Mucosa of stomach (tissue), 1 donor: ENCODE data around the gene PWP2.
"Not testable (repeated sequence)": the region's sequence is repeated elsewhere in the genome, so short reads cannot be mapped to it uniquely, and the experiment has no call there.

Source experiments
- H3K27me3 ChIP-seq: one replicate; pipeline ENCODE4 v1.7.0; 2013; ENCODE audit warnings: mild to moderate bottlenecking, low read length; ENCODE audit not compliant: control insufficient read depth, insufficient read depth
- H3K36me3 ChIP-seq: one replicate; pipeline ENCODE4 v1.7.0; 2013; ENCODE audit warnings: low read length; ENCODE audit not compliant: control insufficient read depth, insufficient read depth
- H3K4me1 ChIP-seq: one replicate; pipeline ENCODE4 v1.7.0; 2013; ENCODE audit warnings: mild to moderate bottlenecking, low read length; ENCODE audit not compliant: control insufficient read depth, insufficient read depth
- H3K4me3 ChIP-seq: one replicate; pipeline ENCODE4 v1.7.0; 2013; ENCODE audit warnings: low read length
- H3K9ac ChIP-seq: one replicate; pipeline ENCODE4 v1.7.0; 2013; ENCODE audit warnings: mild to moderate bottlenecking, low read length, moderate library complexity
- H3K9me3 ChIP-seq: one replicate; pipeline ENCODE4 v1.7.0; 2013; ENCODE audit warnings: mild to moderate bottlenecking, low read length, moderate library complexity; ENCODE audit not compliant: control insufficient read depth
- donor health status: Pancreatic carcinoma.

The PWP2 gene

DNA sequence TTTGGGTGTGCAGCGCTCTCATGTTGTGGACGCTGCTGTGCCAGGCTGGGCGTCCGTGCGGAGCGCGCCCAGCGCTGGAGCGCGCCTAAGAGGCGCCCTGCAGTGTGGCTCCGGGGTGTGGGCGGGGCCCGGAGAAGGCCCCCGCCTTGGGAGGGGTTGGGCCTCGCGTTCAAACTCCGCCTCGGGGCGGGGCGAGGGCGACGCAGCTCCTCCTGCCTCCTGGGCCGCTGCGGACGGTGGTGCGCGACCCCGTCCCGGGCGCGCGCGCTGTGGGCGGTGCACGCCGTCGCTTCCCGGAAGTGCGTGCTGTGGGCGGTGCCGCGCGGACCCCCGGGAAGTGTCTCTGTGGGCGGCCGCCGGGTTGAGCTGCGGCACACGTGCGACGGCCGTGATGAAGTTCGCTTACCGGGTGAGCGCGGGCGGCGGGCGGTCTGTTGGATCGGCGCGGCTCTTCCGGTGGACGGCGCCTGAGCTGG lies at the start of gene PWP2:
TSS of gene PWP2 (plus strand) at position 374 of the 476 bp plus-strand sequence. CDS start at position 392, 18 bp downstream.
- not testable (repeated sequence) for H3K4me1 ChIP-seq, H3K36me3 ChIP-seq, H3K27me3 ChIP-seq, H3K4me3 ChIP-seq, H3K9me3 ChIP-seq, H3K9ac ChIP-seq

DNA sequence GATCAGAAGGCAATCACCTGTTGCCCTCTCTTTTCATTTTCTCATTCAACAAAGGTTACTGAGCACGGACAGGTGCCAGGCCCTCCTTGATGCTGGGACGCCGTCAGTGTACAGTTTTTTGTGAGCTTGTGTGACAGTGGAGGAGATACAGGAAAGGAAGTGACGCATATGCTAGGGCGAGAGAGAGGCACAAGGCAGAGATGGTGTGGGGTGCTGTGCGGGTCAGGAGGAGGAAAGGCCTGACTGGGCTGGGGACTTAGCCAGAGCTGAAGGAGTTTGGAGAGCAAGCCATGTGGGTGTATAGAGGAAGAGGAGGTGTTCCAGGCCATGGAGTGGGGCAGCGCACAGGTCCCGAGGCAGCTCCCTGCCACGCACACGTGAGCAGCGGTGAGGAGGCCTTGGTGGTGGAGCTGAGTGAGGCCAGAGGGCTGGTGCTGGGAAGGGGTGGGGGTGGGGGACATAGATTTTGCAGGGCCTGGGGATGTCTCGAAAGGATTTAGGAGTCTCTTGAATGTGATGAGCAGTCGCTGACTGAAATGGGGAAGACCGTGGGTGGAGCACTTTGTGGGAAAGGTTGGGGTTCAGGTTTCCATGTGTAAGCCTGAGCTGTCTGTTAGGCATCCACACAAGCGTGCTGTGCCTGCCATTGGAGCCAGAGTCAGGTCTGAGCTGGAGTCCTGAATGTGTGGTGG lies 49.1 kb upstream of the PWP2 start:
- Histone ChIP-seq H3K9ac (no peak overlapping the region), H3K36me3 (peaks cover 10% of the 10 kb centered on the region), H3K4me1 (no peaks in the 10 kb centered on the region), H3K27me3 (no peaks in the 10 kb centered on the region), H3K4me3 (no peak overlapping the region), H3K9me3 (no peaks in the 10 kb centered on the region)

DNA sequence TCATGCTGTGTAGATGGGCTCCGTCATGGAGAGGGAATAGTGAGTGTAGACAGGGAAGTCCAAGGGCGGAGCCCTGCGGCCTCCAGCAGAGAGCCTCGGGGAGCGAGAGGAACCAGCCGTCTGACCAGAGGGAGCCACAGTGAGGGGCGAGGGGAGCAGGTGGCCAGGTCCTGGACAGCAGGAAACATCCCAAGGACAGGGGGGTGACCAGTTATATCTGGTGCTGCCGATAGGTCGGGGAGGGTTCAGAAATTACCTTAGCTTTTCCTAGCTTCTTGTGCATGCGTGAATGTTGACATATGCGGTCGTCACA lies 48.6 kb upstream of the PWP2 start:
- Histone ChIP-seq H3K9me3 (no peaks in the 10 kb centered on the region), H3K27me3 (no peaks in the 10 kb centered on the region), H3K36me3 (peaks cover 15% of the 10 kb centered on the region), H3K9ac (no peak overlapping the region), H3K4me1 (no peaks in the 10 kb centered on the region), H3K4me3 (no peak overlapping the region)

DNA sequence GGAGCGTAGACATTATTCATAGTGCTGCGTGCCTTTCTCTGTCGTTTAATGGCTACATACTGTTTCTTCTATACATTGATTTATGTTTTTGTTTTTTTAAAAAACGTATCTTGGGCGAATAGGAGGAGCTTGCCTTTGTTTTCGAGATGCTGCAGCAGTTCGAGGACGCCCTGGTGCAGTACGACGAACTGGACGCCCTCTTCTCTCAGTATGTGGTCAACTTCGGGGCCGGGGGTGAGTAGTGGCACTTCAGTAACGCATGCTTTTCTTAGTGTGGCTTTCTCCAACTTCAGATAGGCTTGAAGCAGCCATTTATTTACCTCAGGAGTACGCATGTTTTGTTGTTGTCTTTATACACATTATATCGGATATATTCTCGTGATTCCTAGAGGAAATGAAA lies 48.2 kb upstream of the PWP2 start:
- no peaks in the 10 kb centered on the region for H3K4me1 ChIP-seq
- H3K9ac ChIP-seq = no peak overlapping the region
- H3K27me3 ChIP-seq = no peaks in the 10 kb centered on the region
- H3K4me3 ChIP-seq = no peak overlapping the region
- H3K36me3 ChIP-seq = peaks cover 19% of the 10 kb centered on the region
- no peaks in the 10 kb centered on the region for H3K9me3 ChIP-seq

DNA sequence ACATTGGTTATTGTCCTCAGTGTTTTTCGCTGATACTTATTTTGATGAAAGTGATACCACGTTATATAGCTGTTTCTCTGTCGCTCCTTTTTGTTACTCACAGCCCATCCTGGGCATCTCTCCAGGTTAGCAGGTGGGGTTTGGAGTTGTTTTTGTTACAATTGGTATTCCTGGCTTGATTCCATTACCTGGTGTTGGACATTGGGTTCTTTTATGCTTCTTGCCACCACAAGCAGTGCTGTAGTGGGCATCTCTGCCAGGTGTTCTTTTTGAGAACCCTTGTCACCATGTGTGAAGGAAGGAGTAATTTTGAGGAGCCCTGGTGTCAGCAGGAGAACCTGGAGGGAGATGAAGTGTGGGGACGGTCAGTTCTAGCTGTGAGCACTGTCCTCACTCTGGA lies 47.5 kb upstream of the PWP2 start:
- Histone ChIP-seq H3K36me3 (peaks cover 22% of the 10 kb centered on the region), H3K4me1 (no peaks in the 10 kb centered on the region), H3K9me3 (no peaks in the 10 kb centered on the region), H3K9ac (no peak overlapping the region), H3K27me3 (no peaks in the 10 kb centered on the region), H3K4me3 (no peak overlapping the region)

DNA sequence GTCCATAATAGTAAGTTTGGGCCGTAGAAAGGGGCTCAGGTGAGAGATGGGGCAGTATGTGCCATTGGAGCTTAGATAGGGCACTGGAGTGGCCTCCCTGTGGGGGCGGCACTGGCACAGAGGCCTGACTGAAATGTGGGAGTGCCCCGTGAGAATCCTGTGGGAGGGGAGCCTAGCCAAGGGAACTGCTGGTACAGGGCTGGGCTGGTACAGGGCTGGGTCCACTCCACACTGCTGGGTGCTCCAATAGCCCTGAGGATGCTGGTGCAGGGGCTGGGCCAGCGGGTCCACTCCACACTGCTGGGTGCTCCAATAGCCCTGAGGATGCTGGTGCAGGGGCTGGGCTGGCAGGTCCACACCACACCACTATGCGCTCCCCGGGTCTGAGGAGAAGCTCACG lies 44.8 kb upstream of the PWP2 start:
- Histone ChIP-seq H3K4me1 (peaks cover 5% of the 10 kb centered on the region), H3K9ac (no peak overlapping the region), H3K9me3 (no peaks in the 10 kb centered on the region), H3K27me3 (no peaks in the 10 kb centered on the region), H3K4me3 (no peak overlapping the region), H3K36me3 (peaks cover 29% of the 10 kb centered on the region)

DNA sequence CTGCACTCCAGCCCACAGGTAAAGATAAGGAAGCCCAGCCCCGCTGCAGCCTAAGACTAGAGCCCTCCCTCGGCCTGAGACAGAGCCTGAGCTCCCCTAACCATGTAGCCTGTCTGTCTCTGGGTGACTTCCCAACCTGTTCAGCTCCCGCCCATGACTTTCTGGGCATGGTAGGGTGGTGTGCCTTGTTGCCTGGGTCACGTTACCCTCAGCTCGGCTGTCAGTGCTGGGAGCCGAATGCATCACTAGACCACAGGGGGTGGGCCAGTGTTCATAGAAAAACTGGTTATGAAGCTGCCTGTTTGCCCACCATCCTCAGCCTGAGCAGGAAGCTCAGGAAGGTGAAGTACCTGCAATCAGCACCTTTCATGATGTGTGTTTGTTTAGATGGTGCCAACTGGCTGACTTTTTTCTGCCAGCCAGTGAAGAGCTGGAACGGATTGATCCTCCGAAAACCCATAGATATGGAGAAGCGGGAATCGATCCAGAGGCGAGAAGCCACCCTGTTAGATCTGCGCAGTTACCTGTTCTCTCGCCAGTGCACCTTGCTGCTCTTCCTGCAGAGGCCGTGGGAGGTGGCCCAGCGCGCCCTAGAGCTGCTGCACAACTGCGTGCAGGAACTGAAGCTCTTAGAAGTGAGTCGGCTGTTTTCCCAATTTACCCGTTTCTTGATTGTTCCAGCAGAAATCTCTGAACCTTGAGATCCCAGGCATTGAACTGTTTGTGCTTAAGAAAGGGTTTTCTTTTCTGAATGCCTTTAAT lies 43.9 kb upstream of the PWP2 start:
- H3K9ac ChIP-seq = no peak overlapping the region
- H3K36me3 ChIP-seq = peaks cover 26% of the 10 kb centered on the region
- H3K27me3 ChIP-seq = no peaks in the 10 kb centered on the region
- H3K9me3 ChIP-seq = no peaks in the 10 kb centered on the region
- H3K4me3 ChIP-seq = no peak overlapping the region
- H3K4me1 ChIP-seq = peaks cover 5% of the 10 kb centered on the region

DNA sequence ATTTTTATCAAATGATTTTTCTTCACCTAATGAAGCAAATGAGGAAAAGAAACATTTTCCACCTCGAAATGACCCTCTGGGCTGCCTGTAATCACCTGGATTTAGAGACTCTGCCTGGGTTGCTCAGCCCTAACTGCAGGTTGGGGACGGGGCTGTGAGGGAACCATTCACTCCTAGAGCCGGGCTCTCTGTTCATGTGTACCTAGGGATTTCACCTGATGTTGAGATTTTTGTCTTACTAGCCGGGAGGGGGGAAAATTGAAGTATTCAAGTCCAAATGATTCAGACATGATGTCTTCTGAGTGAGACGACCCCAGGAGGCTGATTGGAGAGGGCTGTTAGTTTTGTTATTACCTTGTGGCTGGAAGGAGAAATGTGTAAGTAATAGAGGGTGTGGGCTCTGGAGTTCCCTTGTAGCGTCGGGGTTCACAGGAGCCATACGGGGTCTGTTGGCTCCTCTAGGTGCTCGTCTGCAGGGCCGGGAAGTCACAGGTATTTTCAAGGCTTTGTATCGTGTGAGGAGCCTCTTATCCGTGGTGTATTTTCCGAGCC lies 42.3 kb upstream of the PWP2 start:
- no peak overlapping the region for H3K9ac ChIP-seq
- H3K4me3 ChIP-seq = no peak overlapping the region
- peaks cover 26% of the 10 kb centered on the region for H3K36me3 ChIP-seq
- H3K9me3 ChIP-seq = no peaks in the 10 kb centered on the region
- no peaks in the 10 kb centered on the region for H3K27me3 ChIP-seq
- H3K4me1 ChIP-seq = peaks cover 5% of the 10 kb centered on the region

DNA sequence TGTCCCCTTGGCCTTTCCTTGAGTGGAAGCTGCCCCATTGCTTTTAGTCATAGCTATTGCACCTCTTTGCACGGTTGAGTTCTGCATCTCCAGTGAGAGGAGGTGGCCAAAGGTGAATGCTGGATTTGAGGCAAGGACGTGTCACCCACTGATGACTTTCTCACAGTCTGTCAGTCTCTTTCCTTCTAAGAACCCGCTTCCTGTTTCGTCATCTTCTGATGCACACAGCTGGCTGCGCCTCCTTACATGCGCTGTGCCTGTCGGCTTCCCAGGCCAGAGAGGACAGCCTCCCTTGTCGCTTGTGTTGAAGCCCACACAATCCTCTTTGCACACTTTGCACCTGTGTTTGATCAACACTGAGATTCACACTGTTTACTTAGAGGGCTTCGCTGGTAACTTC lies 41.8 kb upstream of the PWP2 start:
- Histone ChIP-seq H3K9ac (no peak overlapping the region), H3K4me3 (no peak overlapping the region)

DNA sequence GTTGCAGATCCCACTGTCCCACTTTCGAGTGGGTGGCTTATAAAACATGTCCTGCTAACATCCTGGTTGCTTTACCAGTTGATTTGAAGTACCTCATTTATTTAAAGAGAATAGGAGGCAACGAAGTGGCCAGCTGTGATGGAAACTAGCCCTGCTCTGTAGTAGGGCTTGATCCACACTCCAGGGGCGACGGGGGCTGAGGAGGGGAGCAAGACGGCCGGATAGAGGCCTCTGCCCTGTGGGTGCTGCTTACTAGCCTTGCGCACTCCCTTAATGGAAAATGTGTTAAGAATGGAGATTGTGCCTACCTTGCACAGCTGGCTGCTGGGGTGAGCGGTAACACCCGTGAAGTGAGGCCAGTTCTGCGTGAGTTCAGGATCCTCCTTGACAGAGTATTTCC lies 41.1 kb upstream of the PWP2 start:
- H3K27me3 ChIP-seq = no peaks in the 10 kb centered on the region
- peaks cover 5% of the 10 kb centered on the region for H3K4me1 ChIP-seq
- H3K9ac ChIP-seq = no peak overlapping the region
- H3K9me3 ChIP-seq = no peaks in the 10 kb centered on the region
- peaks cover 26% of the 10 kb centered on the region for H3K36me3 ChIP-seq
- H3K4me3 ChIP-seq = no peak overlapping the region

More for the DNA sequence above, 41.8 kb upstream of the PWP2 start:
- H3K27me3 ChIP-seq = no peaks in the 10 kb centered on the region
- no peaks in the 10 kb centered on the region for H3K9me3 ChIP-seq
- H3K4me1 ChIP-seq = peaks cover 5% of the 10 kb centered on the region
- H3K36me3 ChIP-seq = peaks cover 26% of the 10 kb centered on the region

DNA sequence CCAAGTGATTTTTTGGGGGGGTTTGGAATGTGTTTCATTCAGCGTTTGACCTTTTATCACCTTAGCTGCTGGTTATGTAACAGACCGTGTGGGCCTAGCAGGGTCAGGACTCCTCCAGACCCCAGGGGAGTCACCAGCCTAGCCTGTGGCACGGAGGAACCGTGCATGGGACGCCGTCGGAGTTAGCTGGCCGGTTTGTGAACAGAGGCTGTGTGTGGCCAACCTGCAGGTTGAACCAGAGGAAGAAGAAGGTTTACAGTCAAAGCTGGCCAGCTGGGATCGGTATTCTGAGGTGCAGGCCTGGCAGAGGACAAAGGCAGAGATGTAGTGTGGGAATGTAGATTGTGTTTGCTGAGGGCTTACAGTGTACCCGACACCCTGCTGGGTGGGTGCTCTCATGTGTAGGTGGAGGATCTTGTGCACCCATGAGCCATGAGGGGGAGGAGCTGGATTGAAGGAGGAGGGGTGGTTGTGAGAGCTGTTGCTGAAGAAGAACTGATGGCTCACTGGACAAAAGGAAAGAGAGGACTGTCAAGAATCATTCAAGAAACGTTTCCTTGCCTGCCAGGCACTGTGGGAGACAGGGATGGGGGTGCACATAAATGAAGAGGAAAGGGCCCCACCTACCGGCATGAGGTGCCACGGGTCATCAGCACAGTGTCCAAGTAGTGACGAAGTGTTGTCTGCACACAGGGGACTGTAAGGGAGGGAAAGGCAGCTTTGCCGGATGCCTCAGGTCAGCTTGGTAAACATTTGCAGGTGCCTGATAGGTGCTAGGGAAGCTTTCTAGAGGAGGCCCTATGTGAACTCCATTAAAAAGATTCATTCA lies 40.0 kb upstream of the PWP2 start:
- Histone ChIP-seq H3K9ac (no peak overlapping the region), H3K4me3 (no peak overlapping the region), H3K4me1 (peaks cover 5% of the 10 kb centered on the region), H3K36me3 (peaks cover 26% of the 10 kb centered on the region), H3K27me3 (no peaks in the 10 kb centered on the region), H3K9me3 (no peaks in the 10 kb centered on the region)

DNA sequence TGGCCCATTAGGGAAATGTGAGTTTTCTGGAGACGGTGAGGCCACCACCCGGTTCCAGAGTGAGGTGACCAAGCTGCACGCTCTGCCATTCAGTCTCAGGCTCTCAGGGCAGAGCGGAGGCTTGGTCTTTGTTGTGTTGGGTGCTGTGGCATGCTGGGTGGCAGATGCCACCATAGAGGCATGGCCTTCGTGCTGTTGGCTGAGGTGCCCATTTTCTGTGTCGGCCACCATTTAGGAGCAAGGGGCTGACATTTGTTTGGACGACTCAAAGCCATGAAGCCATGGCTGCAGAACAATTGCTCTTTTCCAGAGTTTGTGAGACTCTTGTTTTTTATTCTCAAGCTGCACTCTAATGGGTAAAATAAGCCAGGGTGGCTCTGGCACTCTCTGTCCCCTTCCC lies 36.8 kb upstream of the PWP2 start:
- H3K9ac ChIP-seq = no peak overlapping the region
- H3K4me3 ChIP-seq = no peak overlapping the region
- H3K9me3 ChIP-seq = no peaks in the 10 kb centered on the region
- H3K36me3 ChIP-seq = peaks cover 16% of the 10 kb centered on the region
- H3K4me1 ChIP-seq = peaks cover 5% of the 10 kb centered on the region
- H3K27me3 ChIP-seq = no peaks in the 10 kb centered on the region
